ENCODE measurements around the gene TSPO2.

Gene TSPO2

DNA sequence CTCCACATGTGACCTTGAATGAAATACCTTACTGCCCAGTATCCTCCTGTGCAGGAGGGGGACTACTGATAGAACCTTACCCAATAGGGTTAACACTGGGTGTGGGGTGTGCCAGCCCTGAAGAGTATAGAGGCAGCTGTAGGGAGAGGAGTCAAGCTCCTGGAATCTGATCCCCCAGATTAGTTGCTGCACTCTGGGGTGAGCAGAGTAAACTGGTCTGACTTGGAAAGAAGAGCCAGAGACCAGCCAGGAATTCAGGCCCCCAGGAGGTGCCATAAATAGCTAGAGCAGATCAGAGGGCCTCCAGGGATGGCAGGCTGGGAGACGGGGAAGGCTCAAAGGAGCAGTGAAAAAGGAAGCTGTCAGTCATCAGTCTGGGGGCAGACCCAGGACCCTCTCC is 7.3 kb downstream of the TSPO2 start:
- Mint-ChIP-seq H3K36me3 (ENCODE audit: low read depth) (peaks cover 25% of the 10 kb centered on the region), H3K4me1 (ENCODE audit: low read depth) (peaks cover 34% of the 10 kb centered on the region), H3K27ac (no peak overlapping the region), H3K4me3 (no peak overlapping the region), H3K27me3 (no peaks in the 10 kb centered on the region), H3K9me3 (no peaks in the 10 kb centered on the region)
- intact Hi-C loops (cut with micrococcal nuclease): no loop called here

DNA sequence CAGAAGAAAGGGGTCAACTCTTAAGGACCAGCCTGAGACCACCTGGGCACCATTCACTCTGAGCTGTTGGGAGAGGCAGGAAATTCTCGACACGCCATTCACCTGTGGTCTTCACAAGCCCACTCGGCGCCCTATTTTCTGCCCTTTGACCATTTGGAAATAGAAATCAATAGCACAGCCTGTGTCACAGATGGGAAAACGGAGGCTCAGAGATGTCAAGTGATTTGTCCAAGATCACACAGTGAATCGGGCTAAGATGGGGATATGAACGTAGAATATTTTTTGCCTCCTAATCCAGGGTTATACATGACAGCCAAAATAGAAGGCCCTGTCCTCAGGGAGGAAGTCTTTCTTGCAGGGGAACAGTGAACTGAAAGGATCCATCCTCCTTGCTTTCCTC is 7.7 kb downstream of the TSPO2 start:
- no peak overlapping the region for H3K27ac Mint-ChIP-seq
- no peak overlapping the region for H3K4me3 Mint-ChIP-seq
- no peaks in the 10 kb centered on the region for H3K27me3 Mint-ChIP-seq
- no peaks in the 10 kb centered on the region for H3K9me3 Mint-ChIP-seq
- peaks cover 34% of the 10 kb centered on the region for H3K4me1 Mint-ChIP-seq (ENCODE audit: low read depth)
- intact Hi-C loops (cut with micrococcal nuclease): no loop called here
- peaks cover 25% of the 10 kb centered on the region for H3K36me3 Mint-ChIP-seq (ENCODE audit: low read depth)

DNA sequence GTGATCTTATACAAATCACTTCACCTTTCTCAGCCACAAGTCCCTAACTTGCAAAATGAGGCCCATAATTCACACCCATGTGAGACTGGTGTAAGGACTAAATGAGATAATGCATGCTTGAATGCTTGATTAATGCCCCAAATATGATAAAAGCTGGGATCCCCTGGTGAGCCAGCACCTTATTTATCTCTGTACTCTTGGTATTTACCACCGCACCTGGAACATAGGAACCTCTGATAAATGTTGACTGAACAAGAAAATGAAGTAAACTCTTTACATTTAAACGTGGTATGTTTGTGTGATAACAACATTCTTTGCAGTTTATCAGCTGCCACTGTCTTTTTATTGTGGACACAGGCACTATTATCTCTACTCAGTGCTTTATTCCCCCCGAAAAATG is 8.3 kb downstream of the TSPO2 start:
- H3K27me3 Mint-ChIP-seq: no peaks in the 10 kb centered on the region
- intact Hi-C loops (cut with micrococcal nuclease): no loop called here
- H3K27ac Mint-ChIP-seq: no peak overlapping the region
- peaks cover 34% of the 10 kb centered on the region for H3K4me1 Mint-ChIP-seq (ENCODE audit: low read depth)
- no peaks in the 10 kb centered on the region for H3K9me3 Mint-ChIP-seq
- H3K36me3 Mint-ChIP-seq (ENCODE audit: low read depth): peaks cover 31% of the 10 kb centered on the region
- no peak overlapping the region for H3K4me3 Mint-ChIP-seq

DNA sequence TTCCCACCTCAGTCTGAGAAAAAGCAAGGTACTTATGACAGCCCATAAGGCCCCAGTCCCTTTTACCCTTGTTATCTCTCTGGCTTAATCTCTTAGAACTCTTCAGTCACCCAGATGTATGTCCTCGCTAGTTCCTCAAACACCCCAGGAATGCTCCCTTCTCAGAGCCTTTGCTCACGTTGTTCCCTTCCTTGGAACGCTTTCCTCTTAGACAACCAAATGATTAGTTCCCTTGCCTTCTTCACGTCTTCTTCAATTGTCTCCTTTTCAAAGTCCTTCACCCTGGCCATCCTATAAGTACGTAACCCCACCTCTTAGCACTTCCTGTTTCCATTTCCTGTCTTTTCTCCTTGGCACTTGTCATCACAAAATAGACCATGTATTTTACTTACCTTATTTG is 9.6 kb downstream of the TSPO2 start:
- Mint-ChIP-seq H3K9me3 (no peaks in the 10 kb centered on the region), H3K36me3 (ENCODE audit: low read depth) (peaks cover 36% of the 10 kb centered on the region), H3K27ac (peak overlapping the region; percentile 70), H3K4me3 (peak overlapping the region; percentile 23), H3K4me1 (ENCODE audit: low read depth) (peaks cover 34% of the 10 kb centered on the region), H3K27me3 (no peaks in the 10 kb centered on the region)
- intact Hi-C loops (cut with micrococcal nuclease): no loop called here

DNA sequence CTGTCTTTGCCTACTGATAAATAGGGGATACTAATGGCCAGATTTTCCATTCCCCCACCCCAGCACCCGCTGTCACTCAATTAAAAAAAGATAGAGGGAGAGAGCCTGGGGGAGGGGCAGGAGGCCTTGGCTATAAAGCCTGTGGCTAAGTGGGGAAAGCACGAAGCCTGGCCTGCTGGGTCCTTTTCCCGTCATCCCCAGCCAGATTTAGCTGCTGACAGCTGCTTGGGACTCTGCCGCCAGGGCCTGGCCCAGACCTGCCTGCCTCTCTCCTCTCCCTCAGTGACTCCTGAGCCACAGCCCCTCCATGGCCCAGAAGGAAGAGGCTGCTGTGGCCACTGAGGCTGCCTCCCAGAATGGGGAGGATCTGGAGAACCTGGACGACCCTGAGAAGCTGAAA is 10.8 kb downstream of the TSPO2 start, which contains the start of gene APOBEC2:
TSS of gene APOBEC2 (plus strand) at position 162 of the 400 bp plus-strand sequence. CDS start at position 308, 146 bp downstream.
- peak within 1 kb of the TSS; percentile 70 for H3K27ac Mint-ChIP-seq
- no peaks in the 10 kb centered on the region for H3K27me3 Mint-ChIP-seq
- no peaks in the 10 kb centered on the region for H3K9me3 Mint-ChIP-seq
- H3K4me3 Mint-ChIP-seq: no peak within 1 kb of the TSS
- intact Hi-C loops (cut with micrococcal nuclease): no loop called here
- H3K4me1 Mint-ChIP-seq (ENCODE audit: low read depth): peaks cover 43% of the 10 kb centered on the region
- peaks cover 37% of the 10 kb centered on the region for H3K36me3 Mint-ChIP-seq (ENCODE audit: low read depth)

DNA sequence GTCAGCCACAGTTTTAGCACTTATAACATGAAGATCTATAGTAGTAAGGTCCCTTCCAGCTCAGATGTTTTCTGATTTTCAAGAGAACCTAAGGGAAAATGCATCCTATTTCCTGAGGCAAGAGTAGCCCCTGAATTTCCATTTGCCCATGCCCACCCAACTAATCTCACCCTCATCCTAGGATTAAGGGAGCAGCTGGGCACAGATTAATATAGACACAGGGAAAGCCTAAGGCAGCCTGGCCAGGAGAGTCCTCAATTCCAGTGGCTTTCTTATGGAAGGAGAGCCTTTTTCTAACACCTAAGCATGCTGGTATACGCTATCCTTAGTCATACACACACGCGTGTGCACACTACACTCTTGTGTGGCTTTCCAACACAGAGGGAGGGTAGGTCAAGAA is 12.2 kb downstream of the TSPO2 start:
- intact Hi-C loops (cut with micrococcal nuclease): no loop called here
- no peak overlapping the region for H3K27ac Mint-ChIP-seq

DNA sequence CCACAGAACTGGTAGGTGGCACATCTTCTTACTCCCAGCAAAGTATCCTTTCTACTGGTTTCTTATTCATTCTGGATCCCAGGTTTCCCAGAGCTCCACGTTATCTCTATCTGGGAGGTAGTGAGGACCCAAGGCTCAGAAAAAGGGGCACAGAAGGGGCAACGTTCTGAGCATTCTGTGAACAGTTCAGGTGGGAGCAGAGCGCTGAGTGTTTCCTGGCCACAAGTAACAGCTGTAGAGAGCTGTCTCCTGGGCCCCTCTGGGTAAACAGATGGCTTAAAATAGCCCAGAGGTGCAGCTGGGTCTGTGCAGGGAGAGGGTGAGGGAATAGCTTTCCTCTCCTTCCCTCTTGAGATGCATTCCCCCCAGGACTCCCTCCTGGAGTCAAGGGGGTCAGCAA is 12.9 kb downstream of the TSPO2 start:
- no peak overlapping the region for H3K4me3 Mint-ChIP-seq
- peaks cover 31% of the 10 kb centered on the region for H3K36me3 Mint-ChIP-seq (ENCODE audit: low read depth)
- peaks cover 52% of the 10 kb centered on the region for H3K4me1 Mint-ChIP-seq (ENCODE audit: low read depth)
- no peak overlapping the region for H3K27ac Mint-ChIP-seq
- H3K27me3 Mint-ChIP-seq: no peaks in the 10 kb centered on the region
- intact Hi-C loops (cut with micrococcal nuclease): no loop called here
- H3K9me3 Mint-ChIP-seq: no peaks in the 10 kb centered on the region

More for the DNA sequence above, 12.2 kb downstream of the TSPO2 start:
- H3K27me3 Mint-ChIP-seq: no peaks in the 10 kb centered on the region
- no peaks in the 10 kb centered on the region for H3K9me3 Mint-ChIP-seq
- peaks cover 56% of the 10 kb centered on the region for H3K4me1 Mint-ChIP-seq (ENCODE audit: low read depth)
- H3K36me3 Mint-ChIP-seq (ENCODE audit: low read depth): peaks cover 30% of the 10 kb centered on the region
- H3K4me3 Mint-ChIP-seq: no peak overlapping the region

DNA sequence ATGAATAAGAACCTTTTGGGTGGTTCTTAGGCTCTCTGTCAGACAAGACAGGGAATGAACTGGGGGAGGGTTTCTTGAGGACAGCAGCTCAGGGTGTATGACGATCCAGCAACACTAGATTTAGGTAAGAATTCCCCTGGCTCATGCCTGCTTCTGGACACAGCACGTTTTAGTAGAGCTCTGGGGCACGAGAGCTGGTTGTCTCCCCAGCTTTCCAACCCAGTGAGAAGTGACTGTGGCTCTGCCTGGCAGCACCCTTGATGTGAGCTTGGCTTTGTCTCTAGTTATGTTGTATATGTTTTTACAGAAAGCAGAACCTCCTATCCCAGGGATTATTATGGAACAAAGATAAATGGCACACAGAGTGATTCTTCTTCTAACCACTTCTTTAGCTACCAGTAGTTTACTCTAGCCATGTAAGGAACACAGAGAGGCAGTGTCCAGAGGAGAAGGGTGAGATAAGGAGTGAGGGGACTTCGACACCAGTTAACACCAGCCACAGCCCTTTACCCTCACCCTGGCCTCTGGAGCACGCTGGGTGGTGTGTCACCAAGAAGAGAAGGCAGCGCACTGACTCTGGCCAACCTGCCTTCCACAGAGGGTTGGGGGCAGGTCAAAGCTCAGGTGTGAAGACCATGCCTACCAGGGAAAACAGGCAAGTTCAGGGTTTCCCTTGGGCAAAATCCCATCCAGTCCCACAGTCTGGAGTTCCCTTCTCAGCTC is 14.7 kb downstream of the TSPO2 start:
- peak overlapping the region; percentile 35 for H3K27ac Mint-ChIP-seq
- no peaks in the 10 kb centered on the region for H3K27me3 Mint-ChIP-seq
- peaks cover 48% of the 10 kb centered on the region for H3K36me3 Mint-ChIP-seq (ENCODE audit: low read depth)
- H3K9me3 Mint-ChIP-seq: no peaks in the 10 kb centered on the region
- peaks cover 39% of the 10 kb centered on the region for H3K4me1 Mint-ChIP-seq (ENCODE audit: low read depth)
- intact Hi-C loops (cut with micrococcal nuclease): no loop called here
- no peak overlapping the region for H3K4me3 Mint-ChIP-seq

DNA sequence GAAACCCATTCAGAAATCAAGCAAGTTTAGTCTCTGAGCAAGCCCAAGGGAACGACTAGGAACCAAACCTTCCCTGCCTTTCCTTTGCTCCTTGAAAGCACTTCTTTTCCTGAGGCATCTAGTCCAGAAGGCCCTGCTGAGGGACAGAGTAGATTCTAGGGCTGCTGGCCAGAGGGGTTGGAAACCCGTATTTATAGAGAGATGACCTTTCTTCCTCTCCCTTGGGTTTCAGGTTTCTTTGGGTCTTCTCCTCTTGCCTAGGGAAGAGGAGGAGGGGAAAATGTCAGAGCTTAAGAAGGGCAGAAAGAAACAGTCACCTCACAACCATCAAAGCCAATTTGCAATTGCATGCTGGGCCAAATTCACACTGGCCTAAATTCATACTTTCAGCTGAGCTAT is 16.5 kb downstream of the TSPO2 start:
- peaks cover 23% of the 10 kb centered on the region for H3K4me1 Mint-ChIP-seq (ENCODE audit: low read depth)
- intact Hi-C loops (cut with micrococcal nuclease): no loop called here
- peaks cover 62% of the 10 kb centered on the region for H3K36me3 Mint-ChIP-seq (ENCODE audit: low read depth)
- no peaks in the 10 kb centered on the region for H3K27me3 Mint-ChIP-seq
- no peak overlapping the region for H3K4me3 Mint-ChIP-seq
- H3K9me3 Mint-ChIP-seq: no peaks in the 10 kb centered on the region
- H3K27ac Mint-ChIP-seq: peak overlapping the region; percentile 35

DNA sequence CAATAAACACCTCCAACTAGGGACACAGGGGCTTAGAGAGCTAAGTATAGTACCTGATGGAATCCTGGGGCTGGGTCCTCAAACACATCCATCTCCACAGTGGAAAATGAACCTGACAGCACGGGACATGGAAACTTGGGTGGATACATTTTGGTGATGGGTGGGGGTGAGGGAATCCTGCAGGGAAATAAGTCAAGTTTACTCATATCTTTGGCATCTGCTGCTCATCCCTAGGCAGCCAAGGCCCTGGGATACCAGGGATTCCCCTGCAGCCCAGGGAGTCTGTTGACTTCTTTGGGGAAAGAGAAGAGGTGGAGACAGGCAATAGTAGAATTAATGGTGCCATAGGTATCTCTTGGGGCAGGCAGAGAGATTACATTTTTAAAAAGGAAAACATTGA is 17.3 kb downstream of the TSPO2 start:
- H3K36me3 Mint-ChIP-seq (ENCODE audit: low read depth): peaks cover 66% of the 10 kb centered on the region
- H3K9me3 Mint-ChIP-seq: no peaks in the 10 kb centered on the region
- H3K4me1 Mint-ChIP-seq (ENCODE audit: low read depth): peaks cover 23% of the 10 kb centered on the region
- H3K27ac Mint-ChIP-seq: peak overlapping the region; percentile 35
- intact Hi-C loops (cut with micrococcal nuclease): no loop called here
- H3K4me3 Mint-ChIP-seq: no peak overlapping the region
- no peaks in the 10 kb centered on the region for H3K27me3 Mint-ChIP-seq

DNA sequence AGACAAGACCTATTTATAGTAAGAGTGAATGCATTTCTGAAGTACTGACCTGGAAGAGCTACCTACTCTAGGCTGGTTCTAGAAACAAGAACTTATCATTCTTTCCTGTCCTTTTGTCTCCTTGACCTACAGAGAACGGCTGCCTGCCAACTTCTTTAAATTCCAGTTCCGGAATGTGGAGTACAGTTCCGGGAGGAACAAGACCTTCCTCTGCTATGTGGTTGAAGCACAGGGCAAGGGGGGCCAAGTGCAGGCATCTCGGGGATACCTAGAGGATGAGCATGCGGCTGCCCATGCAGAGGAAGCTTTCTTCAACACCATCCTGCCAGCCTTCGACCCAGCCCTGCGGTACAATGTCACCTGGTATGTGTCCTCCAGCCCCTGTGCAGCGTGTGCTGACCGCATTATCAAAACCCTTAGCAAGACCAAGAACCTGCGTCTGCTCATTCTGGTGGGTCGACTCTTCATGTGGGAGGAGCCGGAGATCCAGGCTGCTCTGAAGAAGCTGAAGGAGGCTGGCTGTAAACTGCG is 19.0 kb downstream of the TSPO2 start:
- Mint-ChIP-seq H3K4me1 (ENCODE audit: low read depth) (peaks cover 23% of the 10 kb centered on the region), H3K27ac (no peak overlapping the region), H3K4me3 (no peak overlapping the region), H3K9me3 (no peaks in the 10 kb centered on the region), H3K36me3 (ENCODE audit: low read depth) (peaks cover 66% of the 10 kb centered on the region), H3K27me3 (no peaks in the 10 kb centered on the region)
- intact Hi-C loops (cut with micrococcal nuclease): no loop called here

DNA sequence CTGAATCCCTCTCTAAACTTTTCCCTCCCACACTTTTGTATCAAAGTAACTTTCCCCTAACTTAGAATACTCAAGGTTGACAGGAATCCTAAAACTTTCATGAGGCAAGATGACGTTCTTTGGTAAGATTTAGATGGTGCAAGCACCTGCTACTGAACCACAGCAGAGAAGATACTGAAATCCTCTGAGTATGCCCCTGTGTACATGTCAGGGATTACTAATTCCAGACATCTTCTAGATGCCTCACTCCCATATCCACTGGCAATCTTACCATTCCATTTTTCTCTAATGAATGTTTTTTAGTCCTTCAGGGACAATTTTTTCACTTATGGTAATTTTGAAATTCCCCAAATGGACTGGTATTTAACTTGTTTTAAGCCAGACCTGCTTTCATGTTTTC is 19.8 kb downstream of the TSPO2 start:
- Mint-ChIP-seq H3K36me3 (ENCODE audit: low read depth) (peaks cover 74% of the 10 kb centered on the region), H3K27ac (no peak overlapping the region), H3K4me1 (ENCODE audit: low read depth) (peaks cover 29% of the 10 kb centered on the region), H3K9me3 (no peaks in the 10 kb centered on the region), H3K27me3 (no peaks in the 10 kb centered on the region), H3K4me3 (no peak overlapping the region)
- intact Hi-C loops (cut with micrococcal nuclease): no loop called here

DNA sequence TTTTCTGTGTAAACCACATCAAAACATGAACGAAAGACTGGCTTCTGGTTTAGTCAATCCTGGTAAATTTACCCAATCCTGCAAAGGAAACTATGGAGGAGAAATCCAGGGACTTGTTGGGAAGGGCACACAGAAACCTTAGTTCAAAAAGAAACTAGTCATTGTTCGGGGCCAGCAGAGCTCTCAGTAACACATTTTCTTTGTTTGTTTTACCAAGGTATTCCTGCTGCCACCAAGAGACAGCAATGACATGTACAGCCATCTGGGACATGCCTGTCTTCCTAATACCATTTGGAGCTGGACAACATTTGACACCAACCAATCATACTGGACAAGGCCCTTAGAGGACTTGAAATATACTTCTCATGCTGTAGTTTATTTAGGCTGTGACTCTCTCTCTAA is 21.6 kb downstream of the TSPO2 start:
- Mint-ChIP-seq H3K27ac (no peak overlapping the region), H3K4me3 (no peak overlapping the region), H3K9me3 (no peaks in the 10 kb centered on the region), H3K36me3 (ENCODE audit: low read depth) (peaks cover 88% of the 10 kb centered on the region), H3K27me3 (no peaks in the 10 kb centered on the region), H3K4me1 (ENCODE audit: low read depth) (peaks cover 13% of the 10 kb centered on the region)
- intact Hi-C loops (cut with micrococcal nuclease): no loop called here

DNA sequence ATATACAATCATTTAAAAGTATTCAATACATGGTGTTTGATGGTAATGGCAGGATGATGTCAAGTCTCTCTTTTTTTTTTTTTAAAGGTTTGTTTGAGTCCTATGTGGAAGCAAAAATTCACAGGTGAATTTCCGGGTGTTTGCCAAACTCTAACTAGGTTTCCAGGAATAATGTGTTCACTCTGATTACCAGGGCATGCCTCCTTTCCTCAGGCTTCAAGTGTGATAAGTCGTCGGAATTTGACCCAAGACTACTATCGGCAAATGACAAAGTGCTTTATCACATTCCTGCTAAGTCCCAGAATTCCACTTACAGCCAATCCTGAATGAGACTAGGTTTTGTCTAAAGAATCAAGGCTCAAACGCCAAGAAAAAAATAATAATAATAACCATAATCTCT is 22.6 kb downstream of the TSPO2 start:
- Mint-ChIP-seq H3K4me1 (ENCODE audit: low read depth) (peaks cover 7% of the 10 kb centered on the region), H3K36me3 (ENCODE audit: low read depth) (peaks cover 88% of the 10 kb centered on the region), H3K27ac (no peak overlapping the region), H3K9me3 (no peaks in the 10 kb centered on the region), H3K27me3 (no peaks in the 10 kb centered on the region), H3K4me3 (no peak overlapping the region)
- intact Hi-C loops (cut with micrococcal nuclease): no loop called here

DNA sequence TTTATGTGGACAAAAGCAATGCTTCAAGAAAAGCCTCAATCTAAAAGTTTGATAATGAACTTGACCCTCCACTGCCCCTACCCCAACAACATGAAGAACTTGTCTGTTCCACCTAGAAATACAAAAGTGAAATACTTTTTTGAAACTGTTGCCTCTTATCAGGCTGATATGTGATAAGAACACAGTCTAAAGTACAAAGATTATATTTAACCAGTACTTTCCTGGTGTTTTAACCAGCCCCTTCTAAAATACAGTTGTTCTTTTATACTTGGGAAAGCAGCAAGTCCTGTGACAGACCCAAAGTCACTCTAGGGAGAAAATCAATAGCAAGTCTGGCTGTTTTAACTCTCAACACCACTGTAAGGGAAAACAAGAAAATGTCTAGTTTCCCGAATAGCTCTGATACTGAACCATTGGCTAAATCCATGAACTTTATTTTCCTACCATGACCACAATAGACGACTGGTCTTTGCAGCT is 23.3 kb downstream of the TSPO2 start:
- peaks cover 88% of the 10 kb centered on the region for H3K36me3 Mint-ChIP-seq (ENCODE audit: low read depth)
- H3K9me3 Mint-ChIP-seq: no peaks in the 10 kb centered on the region
- H3K27me3 Mint-ChIP-seq: no peaks in the 10 kb centered on the region
- H3K4me1 Mint-ChIP-seq (ENCODE audit: low read depth): peaks cover 12% of the 10 kb centered on the region
- H3K27ac Mint-ChIP-seq: no peak overlapping the region
- no peak overlapping the region for H3K4me3 Mint-ChIP-seq
- intact Hi-C loops (cut with micrococcal nuclease): no loop called here

Data from dendritic cell treated with granulocyte-macrophage colony-stimulating factor and Interleukin-4, amounts not matched to agents 40 ng/mL and 50 ng/mL, for 4 days (primary cell).